Astrocyte (in vitro differentiated cells and primary cell): ENCODE results near the gene HACL1. TPM values are rescaled to one million over a fixed set of nuclear protein-coding genes. Genes with fewer than 3 reads are reported as not detected.
"Not testable (repeated sequence)": the region's sequence is repeated elsewhere in the genome, so short reads cannot be mapped to it uniquely, and the experiment has no call there.

Experiments
- DNase-seq: peaks from one replicate; pipeline ENCODE4 v3.0.0-alpha.2; 2010; ENCODE audit warnings: low read depth
- FAIRE-seq: peaks from 2 replicates; lab custom pipeline; 2011; peaks lifted over from hg19 to GRCh38; lab: Jason Lieb, UNC
- H2AFZ ChIP-seq: 2 replicates; pipeline ENCODE4 v1.6.0; 2012; ENCODE audit warnings: low read depth, low read length, inconsistent platforms
- H3K27ac ChIP-seq: 2 replicates; pipeline ENCODE4 v1.5.1; 2011; ENCODE audit warnings: low read depth, low read length, inconsistent platforms
- H3K27me3 ChIP-seq: 2 replicates; pipeline ENCODE4 v1.6.0; 2011; ENCODE audit warnings: low read length, inconsistent platforms; ENCODE audit not compliant: insufficient read depth
- H3K36me3 ChIP-seq: 2 replicates; pipeline ENCODE4 v1.5.1; 2011; ENCODE audit warnings: low read length, inconsistent platforms; ENCODE audit not compliant: insufficient read depth
- H3K4me1 ChIP-seq: 2 replicates; pipeline ENCODE4 v1.5.1; 2011; ENCODE audit warnings: low read length, inconsistent platforms; ENCODE audit not compliant: insufficient read depth
- H3K4me2 ChIP-seq: 2 replicates; pipeline ENCODE4 v1.6.0; 2012; ENCODE audit warnings: low read length, inconsistent platforms
- H3K4me3 ChIP-seq: 2 replicates; pipeline ENCODE4 v1.5.1; 2011; ENCODE audit warnings: low read depth, mild to moderate bottlenecking, low read length, inconsistent platforms; ENCODE audit not compliant: insufficient read depth
- H3K79me2 ChIP-seq: 2 replicates; pipeline ENCODE4 v1.6.0; 2012; ENCODE audit warnings: mild to moderate bottlenecking, low read length, inconsistent platforms; ENCODE audit not compliant: insufficient read depth
- H3K9ac ChIP-seq: 2 replicates; pipeline ENCODE4 v1.6.0; 2012; ENCODE audit warnings: mild to moderate bottlenecking, low read length, inconsistent platforms
- H3K9me3 ChIP-seq: 2 replicates; pipeline ENCODE4 v1.5.1; 2012; ENCODE audit warnings: low read depth, mild to moderate bottlenecking, low read length, inconsistent platforms; ENCODE audit not compliant: insufficient read depth
- H4K20me1 ChIP-seq: 2 replicates; pipeline ENCODE4 v1.6.0; 2012; ENCODE audit warnings: low read length, inconsistent platforms; ENCODE audit not compliant: insufficient read depth
- H3K27ac Mint-ChIP-seq: one replicate; pipeline ENCODE4 v1.8.0; 2021; ENCODE audit warnings: mild to moderate bottlenecking, mixed read lengths; ENCODE audit not compliant: unreplicated experiment
- H3K27me3 Mint-ChIP-seq: one replicate; pipeline ENCODE4 v1.8.0; 2021; ENCODE audit warnings: low read depth, mixed read lengths; ENCODE audit not compliant: unreplicated experiment
- H3K36me3 Mint-ChIP-seq: one replicate; pipeline ENCODE4 v1.8.0; 2021; ENCODE audit warnings: low read depth, mixed read lengths; ENCODE audit not compliant: unreplicated experiment
- H3K4me1 Mint-ChIP-seq: one replicate; pipeline ENCODE4 v1.8.0; 2021; ENCODE audit warnings: low read depth, mixed read lengths; ENCODE audit not compliant: unreplicated experiment
- H3K4me3 Mint-ChIP-seq: one replicate; pipeline ENCODE4 v1.8.0; 2021; ENCODE audit warnings: mild to moderate bottlenecking, moderate library complexity, mixed read lengths; ENCODE audit not compliant: unreplicated experiment
- H3K9me3 Mint-ChIP-seq: one replicate; pipeline ENCODE4 v1.8.0; 2021; ENCODE audit warnings: mild to moderate bottlenecking, mixed read lengths; ENCODE audit not compliant: unreplicated experiment
- CTCF ChIP-seq: IDR thresholded peaks from 2 replicates; pipeline ENCODE4 v1.5.1; 2011; ENCODE audit warnings: low read depth, mild to moderate bottlenecking, inconsistent platforms, low read length, moderate library complexity; ENCODE audit not compliant: insufficient read depth
- EZH2 ChIP-seq: IDR thresholded peaks from 2 replicates; pipeline ENCODE4 v1.6.1; 2012; ENCODE audit warnings: mild to moderate bottlenecking, low read length, inconsistent platforms; ENCODE audit not compliant: insufficient read depth
- total RNA-seq: library from RNA; stranded (reverse); gene quantifications from 2 replicates; pipeline ENCODE4 v1.2.1, GENCODE V29; 2021

Gene HACL1
- total RNA-seq, 1 donor from 2014 or later = 17.8 TPM

GRCh38 chr3:15602816-15603215 is 1.4 kb upstream of the HACL1 start:
- H3K36me3 Mint-ChIP-seq, FAIRE-seq, H3K27ac ChIP-seq, H3K9me3 ChIP-seq, H4K20me1 ChIP-seq, H3K27me3 ChIP-seq, H3K27me3 Mint-ChIP-seq, H3K9me3 Mint-ChIP-seq, DNase-seq, H2AFZ ChIP-seq, H3K27ac Mint-ChIP-seq: not testable (repeated sequence)
- Histone ChIP-seq H3K79me2 (peaks cover 16% of the 10 kb centered on the region), H3K4me1 (peaks cover 12% of the 10 kb centered on the region), H3K36me3 (peaks cover 14% of the 10 kb centered on the region), H3K4me2 (peak overlapping the region; percentile 87), H3K4me3 (peak overlapping the region; percentile 98), H3K9ac (peak overlapping the region; percentile 95)
- Mint-ChIP-seq H3K4me3 (peak overlapping the region; percentile 99), H3K4me1 (peaks cover 13% of the 10 kb centered on the region)

GRCh38 chr3:15602146-15602536 is 772 bp upstream of the HACL1 start:
- TF ChIP-seq EZH2 = no peak
- no peak for TF ChIP-seq CTCF
- peaks cover 9% of the 10 kb centered on the region for H4K20me1 ChIP-seq
- peaks cover 21% of the 10 kb centered on the region for H3K36me3 ChIP-seq
- H3K9ac ChIP-seq = peak overlapping the region; percentile 95
- H3K27me3 ChIP-seq = no peaks in the 10 kb centered on the region
- no peaks in the 10 kb centered on the region for H3K9me3 Mint-ChIP-seq
- H3K27me3 Mint-ChIP-seq = no peaks in the 10 kb centered on the region
- H2AFZ ChIP-seq = peak overlapping the region; percentile 99
- FAIRE-seq = no peak
- no peak for DNase-seq
- peak overlapping the region; percentile 98 for H3K4me3 ChIP-seq
- no peaks in the 10 kb centered on the region for H3K9me3 ChIP-seq
- peak overlapping the region; percentile 87 for H3K4me2 ChIP-seq
- peaks cover 16% of the 10 kb centered on the region for H3K79me2 ChIP-seq
- peaks cover 13% of the 10 kb centered on the region for H3K4me1 Mint-ChIP-seq
- H3K36me3 Mint-ChIP-seq = peaks cover 6% of the 10 kb centered on the region
- H3K4me3 Mint-ChIP-seq = peak overlapping the region; percentile 99
- peak overlapping the region; percentile 87 for H3K27ac Mint-ChIP-seq
- H3K27ac ChIP-seq = peak overlapping the region; percentile 86
- H3K4me1 ChIP-seq = peaks cover 12% of the 10 kb centered on the region

- peaks cover 9% of the 10 kb centered on the region for H4K20me1 ChIP-seq
- H3K27me3 Mint-ChIP-seq = no peaks in the 10 kb centered on the region
- peak overlapping the region; percentile 95 for H3K9ac ChIP-seq
- no peaks in the 10 kb centered on the region for H3K9me3 ChIP-seq
- H3K4me1 Mint-ChIP-seq = peaks cover 7% of the 10 kb centered on the region
- H3K4me1 ChIP-seq = peaks cover 12% of the 10 kb centered on the region
- no peaks in the 10 kb centered on the region for H3K27me3 ChIP-seq
- DNase-seq = peak; percentile 13
- H3K27ac Mint-ChIP-seq = peak overlapping the region; percentile 69
- H3K27ac ChIP-seq = peak overlapping the region; percentile 86
- peak overlapping the region; percentile 99 for H3K4me3 Mint-ChIP-seq
- H3K4me2 ChIP-seq = peak overlapping the region; percentile 87
- H3K36me3 ChIP-seq = peaks cover 24% of the 10 kb centered on the region
- peaks cover 6% of the 10 kb centered on the region for H3K36me3 Mint-ChIP-seq
- H3K4me3 ChIP-seq = peak overlapping the region; percentile 98
- FAIRE-seq = no peak
- H2AFZ ChIP-seq = peak overlapping the region; percentile 99
- TF ChIP-seq CTCF (no peak), EZH2 (no peak)
- peaks cover 16% of the 10 kb centered on the region for H3K79me2 ChIP-seq
- no peaks in the 10 kb centered on the region for H3K9me3 Mint-ChIP-seq
These were observed 347 bp downstream of the HACL1 start for GRCh38 chr3:15601046-15601398.
